OCI-LY7 (cell line): ENCODE results near the gene DPYSL4. TPM values are rescaled to one million over a fixed set of nuclear protein-coding genes. Genes with fewer than 3 reads are reported as not detected.
A peak's percentile ranks its signal among the peaks of the same experiment; 100 is the strongest.
"Not testable (repeated sequence)": the region's sequence is repeated elsewhere in the genome, so short reads cannot be mapped to it uniquely, and the experiment has no call there.

Experiments used
- BruUV-seq: library from RNA; stranded (reverse); fragments of 400-500 nt; replicated peaks from 2 replicates; lab custom pipeline; 2021; lab: Mats Ljungman, UMichigan
- CTCF ChIA-PET: fragments of 300-600 bp; sonication (Branson Sonifier 250); formaldehyde crosslinking; loops from one replicate; lab custom pipeline; 2022; ENCODE audit warnings: antibody characterized with exemption; ENCODE audit not compliant: unreplicated experiment; lab: Charles Lee
- POLR2A ChIA-PET: fragments of 300-600 bp; sonication (Branson Sonifier 250); formaldehyde crosslinking; loops from one replicate; lab custom pipeline; 2022; ENCODE audit warnings: antibody characterized with exemption; lab: Charles Lee
- DNase-seq: peaks from one replicate; pipeline ENCODE4 v3.0.0-alpha.2; 2015; ENCODE audit warnings: low spot score
- H2AFZ ChIP-seq: fragments of 200-600 bp; sonication (generic), shearing (Covaris generic); 2 replicates; pipeline ENCODE4 v1.6.1; 2014; ENCODE audit warnings: mild to moderate bottlenecking, antibody characterized with exemption, low read length, moderate library complexity
- H3K27ac ChIP-seq: fragments of 200-600 bp; sonication (generic); 2 replicates; pipeline ENCODE4 v1.5.1; 2014; ENCODE audit warnings: mixed run types, low read depth, mild to moderate bottlenecking, moderate library complexity, low read length, inconsistent platforms; ENCODE audit not compliant: poor library complexity, severe bottlenecking
- H3K36me3 ChIP-seq: fragments of 200-600 bp; sonication (generic); 2 replicates; pipeline ENCODE4 v1.6.1; 2014; ENCODE audit warnings: mild to moderate bottlenecking, antibody characterized with exemption, low read length, moderate library complexity, mixed read lengths; ENCODE audit not compliant: insufficient read depth
- H3K4me1 ChIP-seq: fragments of 200-600 bp; sonication (generic); 2 replicates; pipeline ENCODE4 v1.5.1; 2014; ENCODE audit warnings: mild to moderate bottlenecking, low read length; ENCODE audit not compliant: insufficient read depth, poor library complexity, severe bottlenecking
- H3K4me2 ChIP-seq: fragments of 200-600 bp; sonication (generic); 2 replicates; pipeline ENCODE4 v1.6.1; 2014; ENCODE audit warnings: mild to moderate bottlenecking, low read length
- H3K4me3 ChIP-seq: fragments of 200-600 bp; sonication (generic); 2 replicates; pipeline ENCODE4 v1.5.1; 2014; ENCODE audit warnings: mild to moderate bottlenecking, low read depth, low read length; ENCODE audit not compliant: poor library complexity, severe bottlenecking
- H3K79me2 ChIP-seq: fragments of 200-600 bp; sonication (generic); 2 replicates; pipeline ENCODE4 v1.6.1; 2016; ENCODE audit warnings: low read depth, mild to moderate bottlenecking, low read length, moderate library complexity, mixed read lengths; ENCODE audit not compliant: insufficient read depth
- H3K9me2 ChIP-seq: fragments of 200-600 bp; sonication (generic); 2 replicates; pipeline ENCODE4 v1.6.1; 2016; ENCODE audit warnings: mild to moderate bottlenecking, low read length, mixed read lengths; ENCODE audit not compliant: insufficient read depth
- H3K9me3 ChIP-seq: fragments of 200-600 bp; sonication (generic); 2 replicates; pipeline ENCODE4 v1.6.1; 2014; ENCODE audit warnings: mild to moderate bottlenecking, mixed run types, low read length, mixed read lengths
- H4K20me1 ChIP-seq: fragments of 200-600 bp; sonication (generic); 2 replicates; pipeline ENCODE4 v1.6.1; 2014; ENCODE audit warnings: mild to moderate bottlenecking, antibody characterized with exemption, low read length, moderate library complexity, mixed read lengths; ENCODE audit not compliant: insufficient read depth
- EZH2phosphoT487 ChIP-seq: fragments of 200-600 bp; sonication (generic); IDR thresholded peaks from 2 replicates; pipeline ENCODE4 v1.6.1; 2018; ENCODE audit warnings: low read depth, borderline replicate concordance, mild to moderate bottlenecking, mixed run types, antibody characterized with exemption, low read length, moderate library complexity, mixed read lengths
- intact Hi-C: fragments of 100-400 bp; cut with micrococcal nuclease; formaldehyde crosslinking; loops from one replicate; pipeline ENCODE4 v1.10.0; 2022; ENCODE audit not compliant: unreplicated experiment
- total RNA-seq, 2 experiments: library from RNA; depleted of rRNA in 1 of 2; stranded (reverse); fragments of >200 nt in 1 of 2; shearing (Covaris generic) in 1 of 2; gene quantifications; 2 replicates each; pipeline ENCODE4 v1.2.3, GENCODE V29; 2014 to 2022
- TF ChIP-seq, protein P1 (sequence below): fragments of 200-600 bp; sonication (generic); conservative IDR thresholded peaks from 2 replicates; pipeline ENCODE4 v1.5.1; 2014; ENCODE audit warnings: mild to moderate bottlenecking, antibody characterized with exemption, low read length, moderate library complexity, mixed read lengths

Gene DPYSL4
- total RNA-seq, 2 experiments from 2014 or later = not detected

GRCh38 chr10:132213917-132214316 lies 27.2 kb downstream of the DPYSL4 start:
- Histone ChIP-seq H3K9me2 (no peaks in the 10 kb centered on the region), H2AFZ (no peak overlapping the region), H3K4me1 (no peaks in the 10 kb centered on the region), H3K79me2 (no peaks in the 10 kb centered on the region), H3K9me3 (no peaks in the 10 kb centered on the region), H3K27ac (no peak overlapping the region), H3K4me3 (no peak overlapping the region), H3K4me2 (no peak overlapping the region), H4K20me1 (no peaks in the 10 kb centered on the region), H3K36me3 (no peaks in the 10 kb centered on the region)
- no peak for DNase-seq
- no TSS peak for BruUV-seq
- CTCF ChIA-PET = no interaction called here
- TF ChIP-seq EZH2phosphoT487 = no peak
- TF ChIP-seq, protein P1, sequence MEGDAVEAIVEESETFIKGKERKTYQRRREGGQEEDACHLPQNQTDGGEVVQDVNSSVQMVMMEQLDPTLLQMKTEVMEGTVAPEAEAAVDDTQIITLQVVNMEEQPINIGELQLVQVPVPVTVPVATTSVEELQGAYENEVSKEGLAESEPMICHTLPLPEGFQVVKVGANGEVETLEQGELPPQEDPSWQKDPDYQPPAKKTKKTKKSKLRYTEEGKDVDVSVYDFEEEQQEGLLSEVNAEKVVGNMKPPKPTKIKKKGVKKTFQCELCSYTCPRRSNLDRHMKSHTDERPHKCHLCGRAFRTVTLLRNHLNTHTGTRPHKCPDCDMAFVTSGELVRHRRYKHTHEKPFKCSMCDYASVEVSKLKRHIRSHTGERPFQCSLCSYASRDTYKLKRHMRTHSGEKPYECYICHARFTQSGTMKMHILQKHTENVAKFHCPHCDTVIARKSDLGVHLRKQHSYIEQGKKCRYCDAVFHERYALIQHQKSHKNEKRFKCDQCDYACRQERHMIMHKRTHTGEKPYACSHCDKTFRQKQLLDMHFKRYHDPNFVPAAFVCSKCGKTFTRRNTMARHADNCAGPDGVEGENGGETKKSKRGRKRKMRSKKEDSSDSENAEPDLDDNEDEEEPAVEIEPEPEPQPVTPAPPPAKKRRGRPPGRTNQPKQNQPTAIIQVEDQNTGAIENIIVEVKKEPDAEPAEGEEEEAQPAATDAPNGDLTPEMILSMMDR = no peak
- POLR2A ChIA-PET = no interaction called here
- intact Hi-C loops = no loop called here

GRCh38 chr10:132216441-132216840 lies 29.7 kb downstream of the DPYSL4 start:
- intact Hi-C loops, DNase-seq, H3K4me1 ChIP-seq, BruUV-seq, H3K4me3 ChIP-seq, H3K27ac ChIP-seq, H2AFZ ChIP-seq, H3K36me3 ChIP-seq, POLR2A ChIA-PET, H3K9me2 ChIP-seq, H4K20me1 ChIP-seq, H3K9me3 ChIP-seq, CTCF ChIA-PET, H3K4me2 ChIP-seq, H3K79me2 ChIP-seq: not testable (repeated sequence)

DNA sequence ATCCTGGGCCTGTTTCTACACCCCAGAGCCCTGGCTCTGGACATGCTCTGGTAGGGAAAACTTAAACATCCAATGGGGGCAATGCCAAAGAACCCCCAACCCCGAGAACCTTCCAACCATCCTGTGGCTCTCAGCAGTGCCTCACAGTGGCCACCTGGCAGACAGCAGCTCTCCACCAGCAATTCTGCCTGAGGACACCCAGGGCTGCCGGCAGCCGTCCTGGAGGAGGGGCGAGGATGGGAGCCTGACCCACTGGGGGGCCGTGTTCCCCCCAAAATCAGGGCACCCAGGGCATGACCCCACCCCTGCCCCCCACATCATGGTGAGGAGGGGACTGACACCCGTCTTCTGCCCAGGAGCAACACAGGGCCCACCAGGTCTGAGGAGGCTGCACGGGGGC lies 32.7 kb downstream of the DPYSL4 start:
- H4K20me1 ChIP-seq = no peaks in the 10 kb centered on the region
- intact Hi-C loops = no loop called here
- DNase-seq = no peak
- ChIA-PET CTCF (no interaction called here), POLR2A (no interaction called here)
- H3K4me1 ChIP-seq = no peaks in the 10 kb centered on the region
- no peak overlapping the region for H3K4me3 ChIP-seq
- no TSS peak for BruUV-seq
- no peaks in the 10 kb centered on the region for H3K79me2 ChIP-seq
- no peak overlapping the region for H2AFZ ChIP-seq
- no peaks in the 10 kb centered on the region for H3K9me2 ChIP-seq
- H3K27ac ChIP-seq = no peak overlapping the region
- H3K9me3 ChIP-seq = no peaks in the 10 kb centered on the region
- no peak overlapping the region for H3K4me2 ChIP-seq
- TF ChIP-seq EZH2phosphoT487 = no peak
- TF ChIP-seq, protein P1 = peak; percentile 36; the same call in 1 of the 2 replicates
- no peaks in the 10 kb centered on the region for H3K36me3 ChIP-seq
